D721Med (cell line): ENCODE data around the gene SNTG2.

Experiments used
- DNase-seq: peaks from one replicate; pipeline ENCODE4 v3.0.0; 2011; ENCODE audit warnings: low spot score; ENCODE audit not compliant: insufficient read length
- FAIRE-seq: peaks from 2 replicates; lab custom pipeline; 2011; peaks lifted over from hg19 to GRCh38; lab: Jason Lieb, UNC
- TF ChIP-seq, protein P1 (sequence below): IDR thresholded peaks from 2 replicates; pipeline ENCODE4 v1.5.1; 2012; ENCODE audit warnings: mild to moderate bottlenecking, control low read depth; ENCODE audit not compliant: insufficient read depth; ENCODE audit errors: missing control alignments

The SNTG2 gene

DNA sequence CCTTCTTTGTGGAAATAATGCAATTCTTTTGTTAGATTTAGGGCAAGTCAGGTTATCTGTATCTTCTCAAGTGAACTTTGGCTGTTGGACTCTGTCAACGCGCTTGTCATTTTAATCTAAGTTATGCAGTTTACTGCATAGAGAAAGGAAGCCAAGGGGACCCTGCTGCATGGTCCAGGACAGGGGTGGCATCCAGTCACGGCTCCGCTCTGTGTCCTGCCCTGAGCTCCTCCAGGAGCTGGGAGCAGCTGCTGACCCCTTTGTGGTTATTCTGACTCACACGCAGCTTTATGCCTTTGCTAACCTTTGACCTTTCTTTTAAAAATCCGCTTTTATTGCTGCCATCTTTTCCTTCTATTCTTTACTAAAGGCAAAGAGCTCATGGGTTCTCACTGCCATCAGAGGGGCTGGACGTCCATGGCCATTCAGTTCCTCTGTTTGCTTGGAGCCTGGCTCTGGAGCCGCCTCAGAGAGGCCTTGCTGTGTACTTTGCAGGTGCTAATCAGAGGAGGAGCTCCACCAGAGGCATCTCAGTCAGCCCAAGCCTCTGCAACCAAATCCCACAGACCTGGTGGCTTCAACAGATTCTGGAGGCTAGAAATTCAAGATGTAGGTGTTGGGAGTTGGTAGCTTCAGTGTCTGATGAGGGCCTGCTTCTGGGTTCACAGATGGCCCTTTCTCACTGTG, 39.3 kb downstream of the SNTG2 start:
- FAIRE-seq (no peak), DNase-seq (no peak)
- TF ChIP-seq, protein P1, sequence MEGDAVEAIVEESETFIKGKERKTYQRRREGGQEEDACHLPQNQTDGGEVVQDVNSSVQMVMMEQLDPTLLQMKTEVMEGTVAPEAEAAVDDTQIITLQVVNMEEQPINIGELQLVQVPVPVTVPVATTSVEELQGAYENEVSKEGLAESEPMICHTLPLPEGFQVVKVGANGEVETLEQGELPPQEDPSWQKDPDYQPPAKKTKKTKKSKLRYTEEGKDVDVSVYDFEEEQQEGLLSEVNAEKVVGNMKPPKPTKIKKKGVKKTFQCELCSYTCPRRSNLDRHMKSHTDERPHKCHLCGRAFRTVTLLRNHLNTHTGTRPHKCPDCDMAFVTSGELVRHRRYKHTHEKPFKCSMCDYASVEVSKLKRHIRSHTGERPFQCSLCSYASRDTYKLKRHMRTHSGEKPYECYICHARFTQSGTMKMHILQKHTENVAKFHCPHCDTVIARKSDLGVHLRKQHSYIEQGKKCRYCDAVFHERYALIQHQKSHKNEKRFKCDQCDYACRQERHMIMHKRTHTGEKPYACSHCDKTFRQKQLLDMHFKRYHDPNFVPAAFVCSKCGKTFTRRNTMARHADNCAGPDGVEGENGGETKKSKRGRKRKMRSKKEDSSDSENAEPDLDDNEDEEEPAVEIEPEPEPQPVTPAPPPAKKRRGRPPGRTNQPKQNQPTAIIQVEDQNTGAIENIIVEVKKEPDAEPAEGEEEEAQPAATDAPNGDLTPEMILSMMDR, result no peak

DNA sequence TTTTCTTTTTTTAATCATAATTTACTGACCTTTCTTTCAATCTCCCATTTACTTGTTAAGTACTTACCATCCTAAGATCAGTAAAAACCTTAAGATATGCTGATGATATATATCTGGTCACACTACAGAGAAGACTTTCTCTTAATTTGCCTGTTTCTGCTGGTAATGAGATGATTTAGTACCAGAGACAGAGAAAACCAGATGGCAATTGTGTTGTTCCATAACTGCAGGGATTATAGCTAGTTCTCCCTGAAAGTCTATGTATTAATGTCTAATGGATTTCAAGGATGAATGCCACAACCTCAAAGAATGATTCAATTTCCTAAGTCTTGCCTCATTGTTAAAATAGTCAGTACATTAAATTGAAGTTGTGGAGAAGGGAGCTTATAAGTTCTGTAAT, 40.3 kb downstream of the SNTG2 start:
- DNase-seq (no peak), FAIRE-seq (no peak)
- TF ChIP-seq, protein P1, result no peak

DNA sequence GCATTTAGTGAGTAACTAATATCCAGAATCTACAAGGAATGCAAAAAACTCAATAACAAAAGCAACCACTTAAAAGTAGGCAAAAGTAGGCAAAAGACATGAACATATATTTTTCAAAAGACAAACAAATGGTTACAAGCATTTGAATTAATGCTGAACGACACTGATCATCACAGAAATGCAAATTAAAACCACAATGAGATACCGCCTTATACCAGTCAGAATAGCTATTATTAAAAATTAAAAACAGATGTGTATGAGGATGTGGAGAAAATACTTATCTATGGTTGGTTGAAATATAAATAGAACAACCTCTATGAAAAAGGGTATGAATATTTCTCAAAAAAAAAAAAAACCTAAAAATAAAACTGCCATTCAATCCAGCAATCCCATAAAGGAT, 51.7 kb downstream of the SNTG2 start:
- TF ChIP-seq, protein P1, result no peak
- DNase-seq (no peak), FAIRE-seq (no peak)

DNA sequence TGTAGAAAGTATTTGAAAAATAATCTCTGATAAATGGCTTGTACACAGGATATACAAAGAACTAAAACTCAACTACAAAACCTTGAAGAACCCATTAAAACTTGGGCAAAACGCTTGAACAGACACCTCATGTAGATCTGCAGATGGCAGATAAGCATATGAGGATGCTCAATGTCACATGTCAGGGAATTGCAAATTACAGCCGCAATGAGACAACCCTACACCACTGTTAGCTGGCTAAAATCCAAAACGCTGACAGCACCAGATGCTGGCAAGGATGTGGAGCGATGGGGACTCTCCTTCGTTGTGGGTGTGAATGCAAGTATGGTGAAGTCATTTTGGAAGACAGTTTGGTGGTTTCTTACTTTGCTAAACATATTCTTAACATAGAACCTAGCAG, 53.7 kb downstream of the SNTG2 start:
- DNase-seq, result no peak
- FAIRE-seq, result no peak
- TF ChIP-seq, protein P1, result no peak

DNA sequence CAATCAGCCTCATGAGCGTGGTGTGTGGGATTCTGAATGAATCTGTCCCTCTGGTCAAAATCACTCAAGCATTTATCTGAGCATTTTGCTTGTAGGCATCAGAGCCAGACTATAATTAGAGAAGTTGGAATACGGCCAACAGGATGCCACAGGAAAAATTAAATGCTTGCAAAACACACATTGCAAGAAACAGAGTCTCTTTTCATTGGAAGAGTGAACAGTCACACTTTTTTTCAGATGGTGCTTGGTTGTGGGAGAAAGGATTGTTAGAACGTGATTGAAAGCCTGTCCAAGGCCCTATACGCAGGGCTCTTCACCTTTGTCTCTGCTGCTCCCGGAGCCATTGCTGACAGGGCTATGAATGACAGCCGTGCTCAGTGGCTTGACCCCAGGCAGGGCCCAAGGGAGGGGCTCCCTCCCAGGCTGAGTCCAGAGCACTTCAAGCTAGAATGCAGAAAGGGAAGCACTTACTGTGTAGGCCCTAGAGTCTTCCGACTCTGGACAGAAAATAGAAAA, 59.8 kb downstream of the SNTG2 start:
- DNase-seq (no peak), FAIRE-seq (no peak)
- TF ChIP-seq, protein P1, result no peak

DNA sequence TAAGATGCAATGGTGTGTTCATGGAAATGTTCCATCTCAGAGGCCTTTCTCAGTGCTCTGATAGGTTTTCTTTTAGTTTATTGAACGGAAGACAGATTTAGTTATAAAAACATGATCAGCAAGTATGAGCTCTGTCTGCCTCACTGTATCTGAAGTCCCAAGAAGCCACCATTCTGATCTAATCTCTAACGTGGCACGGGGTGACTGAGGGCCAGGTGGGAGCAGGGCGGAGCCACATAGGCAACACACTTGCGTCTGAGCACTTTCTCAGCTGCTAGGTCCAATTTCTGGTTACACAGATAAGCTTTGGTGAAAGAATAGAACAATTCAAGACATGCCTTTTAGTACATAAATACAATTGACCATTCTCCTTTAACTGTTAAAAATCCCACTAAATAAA, 60.4 kb downstream of the SNTG2 start:
- TF ChIP-seq, protein P1, result no peak
- no peak for FAIRE-seq
- no peak for DNase-seq

DNA sequence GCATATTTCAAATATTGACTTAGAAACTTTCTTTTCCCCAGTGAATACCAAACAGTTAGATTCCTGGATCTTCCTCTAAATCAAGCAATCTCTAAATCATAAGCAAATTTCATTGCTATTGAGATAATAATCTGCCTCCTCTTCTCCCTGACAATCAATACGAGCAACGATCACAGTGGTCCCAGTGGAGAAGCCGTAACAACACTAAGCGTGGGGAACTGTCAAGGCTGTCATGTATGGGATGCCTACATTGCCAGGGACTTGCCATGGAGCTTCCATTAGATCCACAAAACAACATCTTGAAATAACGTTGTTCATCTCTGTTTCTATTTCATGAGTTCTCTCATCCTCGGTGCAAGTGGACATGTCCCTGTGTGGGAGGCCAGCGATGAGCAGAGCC, 61.3 kb downstream of the SNTG2 start:
- TF ChIP-seq, protein P1, result no peak
- FAIRE-seq (no peak), DNase-seq (no peak)
